ENCODE results near the gene SUN2. TPM values are rescaled to one million over a fixed set of nuclear protein-coding genes. Genes with fewer than 3 reads are reported as not detected.

SUN2 gene
- total RNA-seq, 1 donor from 2014 or later: 209 TPM

GRCh38 chr22:38733329-38733723 lies 22.5 kb downstream of the SUN2 start:
- Histone ChIP-seq H3K36me3 (peaks cover 99% of the 10 kb centered on the region), H3K27ac (peak overlapping the region; percentile 34)

GRCh38 chr22:38732251-38732815 lies 23.5 kb downstream of the SUN2 start:
- H3K36me3 ChIP-seq: peaks cover 99% of the 10 kb centered on the region
- DNase-seq: no peak
- TF ChIP-seq CTCF (IDR thresholded peaks at IDR 0.05): no peak
- peaks cover 31% of the 10 kb centered on the region for H3K4me1 ChIP-seq
- no peaks in the 10 kb centered on the region for H3K27me3 ChIP-seq (ENCODE audit: low read depth)
- H3K9me3 ChIP-seq: no peaks in the 10 kb centered on the region
- intact Hi-C loops (cut with DNase I): no loop called here
- peak overlapping the region; percentile 34 for H3K27ac ChIP-seq
- no peak overlapping the region for H3K4me3 ChIP-seq
- ATAC-seq: no peak

More at GRCh38 chr22:38733329-38733723, 22.5 kb downstream of the SUN2 start:
- Histone ChIP-seq H3K9me3 (no peaks in the 10 kb centered on the region), H3K4me1 (peaks cover 31% of the 10 kb centered on the region), H3K4me3 (no peak overlapping the region), H3K27me3 (ENCODE audit: low read depth) (no peaks in the 10 kb centered on the region)
- intact Hi-C loops (cut with DNase I): no loop called here
- peak; percentile 73 for TF ChIP-seq CTCF (IDR thresholded peaks at IDR 0.05)
- peak; percentile 49 to 56 for ATAC-seq
- DNase-seq: no peak

- no peak for ATAC-seq
- Histone ChIP-seq H3K4me1 (peaks cover 31% of the 10 kb centered on the region), H3K4me3 (no peak overlapping the region), H3K27ac (no peak overlapping the region), H3K27me3 (ENCODE audit: low read depth) (no peaks in the 10 kb centered on the region), H3K9me3 (no peaks in the 10 kb centered on the region), H3K36me3 (peaks cover 99% of the 10 kb centered on the region)
- intact Hi-C loops (cut with DNase I): no loop called here
- no peak for DNase-seq
- no peak for TF ChIP-seq CTCF (IDR thresholded peaks at IDR 0.05)
These were observed 24.1 kb downstream of the SUN2 start for GRCh38 chr22:38731703-38732161.

GRCh38 chr22:38730411-38730871 lies 25.4 kb downstream of the SUN2 start:
- TF ChIP-seq CTCF (IDR thresholded peaks at IDR 0.05): no peak
- H3K9me3 ChIP-seq: no peaks in the 10 kb centered on the region
- intact Hi-C loops (cut with DNase I): no loop called here
- no peak overlapping the region for H3K4me3 ChIP-seq
- DNase-seq (no peak), ATAC-seq (no peak)
- H3K27me3 ChIP-seq (ENCODE audit: low read depth): no peaks in the 10 kb centered on the region
- no peak overlapping the region for H3K27ac ChIP-seq
- peaks cover 24% of the 10 kb centered on the region for H3K4me1 ChIP-seq
- H3K36me3 ChIP-seq: peaks cover 99% of the 10 kb centered on the region

- intact Hi-C loops (cut with DNase I): no loop called here
- Histone ChIP-seq H3K4me1 (peaks cover 20% of the 10 kb centered on the region), H3K4me3 (no peak overlapping the region), H3K9me3 (no peaks in the 10 kb centered on the region), H3K36me3 (peaks cover 99% of the 10 kb centered on the region), H3K27ac (no peak overlapping the region), H3K27me3 (ENCODE audit: low read depth) (no peaks in the 10 kb centered on the region)
- no peak for TF ChIP-seq CTCF (IDR thresholded peaks at IDR 0.05)
- no peak for ATAC-seq
- DNase-seq: no peak
These were observed 25.9 kb downstream of the SUN2 start for GRCh38 chr22:38729946-38730345.

Data from lower lobe of right lung (tissue), 2 donors.